Measurements from ENCODE around the gene CENPP.
"Not testable (repeated sequence)": the region's sequence is repeated elsewhere in the genome, so short reads cannot be mapped to it uniquely, and the experiment has no call there.

Gene CENPP

GRCh38 chr9:92576175-92576574, 250.4 kb downstream of the CENPP start:
- no peak for DNase-seq
- TF ChIP-seq POLR2A (IDR thresholded peaks at IDR 0.05; ENCODE audit: low read length) (no peak), GATA1 (IDR thresholded peaks at IDR 0.05; ENCODE audit: low read depth, low read length) (no peak)

GRCh38 chr9:92589923-92590322, 264.2 kb downstream of the CENPP start:
- TF ChIP-seq GATA1 (IDR thresholded peaks at IDR 0.05; ENCODE audit: low read depth, low read length) (no peak), POLR2A (IDR thresholded peaks at IDR 0.05; ENCODE audit: low read length) (no peak)
- no peak for DNase-seq

- no peak for TF ChIP-seq POLR2A (IDR thresholded peaks at IDR 0.05; ENCODE audit: low read length)
- TF ChIP-seq GATA1 (IDR thresholded peaks at IDR 0.05; ENCODE audit: low read depth, low read length), result no peak
- no peak for DNase-seq
Measured at GRCh38 chr9:92590377-92590776, 264.6 kb downstream of the CENPP start.

DNA sequence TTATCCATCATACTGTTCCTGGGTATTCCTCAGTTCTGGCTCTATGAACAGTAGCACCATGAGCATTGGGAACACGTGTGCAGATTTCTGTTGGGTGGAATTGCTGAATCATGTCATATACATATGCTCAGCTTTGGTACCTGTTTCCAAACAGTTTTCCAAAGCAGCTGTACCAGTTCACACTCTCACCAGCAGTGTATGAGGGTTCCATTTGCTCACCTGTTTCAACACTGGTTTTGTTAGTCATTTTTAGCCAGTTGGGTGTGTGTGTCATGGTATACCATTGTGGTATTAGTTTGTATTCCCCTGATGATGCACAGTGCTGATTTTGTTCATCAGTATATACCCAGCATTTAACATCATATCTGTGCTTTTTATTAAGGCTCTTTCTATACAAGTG, 266.8 kb downstream of the CENPP start:
- TF ChIP-seq GATA1 (IDR thresholded peaks at IDR 0.05; ENCODE audit: low read depth, low read length) (no peak), POLR2A (IDR thresholded peaks at IDR 0.05; ENCODE audit: low read length) (no peak)
- DNase-seq, result no peak

DNA sequence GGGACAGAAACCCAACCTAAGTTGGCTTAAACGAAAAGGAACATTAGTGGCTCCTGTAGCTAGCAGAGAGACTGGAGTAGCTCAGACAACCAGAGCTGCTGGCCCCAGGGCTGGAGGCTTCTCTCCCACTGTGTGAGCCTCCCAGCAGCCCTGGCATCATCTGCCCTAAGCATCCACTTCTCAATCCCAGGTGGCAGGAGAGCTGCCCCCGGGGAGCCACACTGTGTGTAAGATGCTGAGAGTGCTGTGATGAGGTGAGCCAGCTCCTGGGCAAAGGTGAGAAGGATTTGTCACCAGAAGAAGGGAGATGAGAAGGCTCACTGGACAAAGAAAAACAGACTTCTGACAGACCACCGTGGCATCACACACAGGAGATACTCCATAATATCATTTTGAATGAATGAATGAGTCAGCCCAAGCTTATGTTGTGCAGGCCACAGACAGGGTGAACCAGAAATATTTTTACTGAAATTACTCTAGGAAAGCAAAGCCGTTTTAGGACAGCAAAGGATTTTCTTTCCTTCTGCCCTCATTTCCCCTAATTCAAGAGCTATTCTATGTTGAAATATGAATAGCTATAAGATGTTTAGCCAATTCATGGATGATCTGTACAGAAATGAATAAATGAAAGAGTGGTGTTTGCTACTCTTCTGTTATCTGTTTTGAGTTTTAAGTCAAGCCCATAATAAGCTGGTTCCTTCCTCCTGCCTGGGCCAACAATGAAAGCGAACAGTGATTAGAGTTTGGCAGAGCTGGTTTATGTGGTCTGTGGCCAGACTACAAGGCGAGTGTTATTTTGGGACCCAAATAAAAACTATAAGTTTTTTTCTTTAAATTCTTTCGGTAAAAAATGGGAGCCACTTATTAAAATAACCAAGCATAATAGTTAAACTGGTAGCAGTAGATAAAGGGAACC, 267.5 kb downstream of the CENPP start:
- DNase-seq, result no peak
- TF ChIP-seq POLR2A (IDR thresholded peaks at IDR 0.05; ENCODE audit: low read length), result no peak
- no peak for TF ChIP-seq GATA1 (IDR thresholded peaks at IDR 0.05; ENCODE audit: low read depth, low read length)

DNA sequence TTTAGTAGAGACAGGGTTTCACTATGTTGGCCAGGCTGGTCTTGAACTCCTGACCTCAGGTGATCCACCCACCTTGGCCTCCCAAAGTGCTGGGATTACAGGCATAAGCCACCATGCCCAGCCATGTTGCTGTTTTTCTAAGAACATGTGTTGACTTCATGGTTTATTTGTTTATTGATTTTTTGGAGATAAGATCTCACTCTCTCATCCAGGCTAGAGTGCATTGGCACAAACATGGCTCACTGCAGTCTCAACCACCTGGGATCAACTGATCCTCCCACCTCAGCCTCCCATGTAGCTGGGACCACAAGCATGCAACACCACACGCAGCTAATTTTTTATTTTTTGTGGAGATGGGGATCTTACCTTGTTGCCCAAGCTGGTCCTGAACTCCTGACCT, 269.3 kb downstream of the CENPP start:
- not testable (repeated sequence) for DNase-seq

DNA sequence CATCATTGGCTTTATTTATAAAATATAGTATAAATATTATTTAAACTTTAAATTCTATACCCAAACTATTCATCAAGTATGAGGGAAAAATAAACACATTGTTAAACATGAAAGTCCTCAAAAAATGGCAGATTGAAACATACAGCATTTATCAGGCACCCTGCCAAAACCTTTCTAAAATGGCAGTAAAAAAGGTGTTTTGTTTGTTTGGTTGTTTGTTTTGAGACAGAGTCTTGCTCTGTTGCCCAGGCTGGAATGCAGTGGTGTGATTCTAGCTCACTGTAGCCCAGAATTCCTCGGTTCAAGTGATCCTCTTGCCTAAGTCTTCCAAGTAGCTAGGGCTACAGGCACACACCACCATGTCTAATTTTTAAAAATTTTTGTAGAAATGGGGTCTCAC, 270.2 kb downstream of the CENPP start:
- TF ChIP-seq POLR2A (IDR thresholded peaks at IDR 0.05; ENCODE audit: low read length) (no peak), GATA1 (IDR thresholded peaks at IDR 0.05; ENCODE audit: low read depth, low read length) (no peak)
- no peak for DNase-seq

DNA sequence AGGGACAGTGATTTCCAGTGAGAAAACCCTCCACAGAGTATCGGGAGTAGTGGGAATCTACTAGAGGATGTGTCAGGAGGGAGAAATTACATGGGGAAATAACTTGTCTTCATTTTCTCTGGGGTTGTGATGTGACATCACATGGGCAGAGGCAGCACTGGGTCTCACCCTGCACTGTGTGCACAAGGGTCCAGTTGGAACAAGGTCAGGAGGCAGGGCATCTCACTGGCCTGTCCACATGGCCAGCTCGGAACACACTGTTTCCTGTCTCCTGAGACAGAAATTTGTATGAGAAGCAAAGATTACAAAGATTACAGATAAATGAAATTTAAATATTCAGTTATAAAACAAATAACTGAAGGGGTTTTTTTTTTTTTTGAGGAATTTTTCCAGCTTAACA, 272.6 kb downstream of the CENPP start:
- DNase-seq, result no peak
- TF ChIP-seq POLR2A (IDR thresholded peaks at IDR 0.05; ENCODE audit: low read length) (no peak), GATA1 (IDR thresholded peaks at IDR 0.05; ENCODE audit: low read depth, low read length) (no peak)

GRCh38 chr9:92599938-92600461, 274.2 kb downstream of the CENPP start:
- DNase-seq, result no peak
- no peak for TF ChIP-seq POLR2A (IDR thresholded peaks at IDR 0.05; ENCODE audit: low read length)
- TF ChIP-seq GATA1 (IDR thresholded peaks at IDR 0.05; ENCODE audit: low read depth, low read length), result no peak

DNA sequence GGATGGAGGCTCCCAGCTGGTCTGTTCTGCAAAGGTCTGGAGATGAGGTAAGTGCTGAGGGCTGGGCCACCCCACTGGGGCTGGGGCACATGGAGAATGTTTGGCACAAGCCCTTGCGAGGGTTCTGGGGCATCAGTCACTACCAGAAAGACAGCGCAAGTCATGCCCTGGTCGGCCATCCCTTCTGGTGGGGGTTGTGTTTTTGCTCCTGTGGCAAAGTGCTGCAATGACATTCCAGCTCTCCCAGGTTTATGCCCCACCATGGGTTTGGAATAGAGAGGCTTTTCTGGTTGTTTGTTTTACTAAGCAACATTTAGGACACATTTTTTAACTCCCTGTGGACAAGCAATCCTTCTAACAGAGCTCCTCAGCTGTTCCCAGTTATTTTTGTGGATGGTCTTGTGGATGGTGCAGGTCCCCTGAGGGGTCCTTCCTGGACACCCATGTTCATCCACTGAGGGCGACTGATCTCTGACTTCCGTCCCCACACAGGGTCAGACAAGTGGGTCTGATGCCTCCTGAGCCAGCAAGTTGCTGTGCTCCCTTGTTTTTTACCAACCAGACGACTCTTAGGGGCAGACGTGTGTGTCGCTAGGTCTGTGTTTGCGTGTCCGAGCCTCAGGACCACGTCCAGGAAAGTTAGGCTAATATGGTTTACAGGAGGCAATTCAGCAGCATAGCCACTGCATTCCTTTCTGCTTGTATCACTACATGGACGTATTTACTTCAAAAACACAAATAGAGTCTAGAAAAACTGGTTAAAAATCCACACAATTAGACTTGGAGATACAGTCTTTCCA, 274.9 kb downstream of the CENPP start:
- DNase-seq, result no peak
- no peak for TF ChIP-seq GATA1 (IDR thresholded peaks at IDR 0.05; ENCODE audit: low read depth, low read length)
- TF ChIP-seq POLR2A (IDR thresholded peaks at IDR 0.05; ENCODE audit: low read length), result no peak

DNA sequence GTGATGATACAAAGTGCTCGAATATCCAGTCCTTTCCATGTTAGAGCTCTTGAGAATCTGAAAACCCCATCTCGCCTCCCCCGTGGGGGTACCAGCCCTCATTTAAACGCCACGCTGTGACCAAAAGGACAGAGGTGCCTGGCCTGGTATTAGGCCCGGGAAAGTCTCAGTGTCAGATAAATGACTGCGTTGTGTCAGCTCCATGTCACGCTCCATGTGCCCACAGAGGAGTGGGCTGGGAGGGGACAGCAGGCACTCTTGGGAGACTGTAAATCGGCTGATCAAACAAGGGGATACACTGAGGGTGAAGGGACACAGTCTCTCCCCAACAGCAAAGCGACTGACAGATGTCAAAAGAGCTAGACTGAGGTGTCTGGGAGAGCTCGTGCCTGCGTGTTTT, 275.7 kb downstream of the CENPP start:
- no peak for DNase-seq
- TF ChIP-seq POLR2A (IDR thresholded peaks at IDR 0.05; ENCODE audit: low read length) (no peak), GATA1 (IDR thresholded peaks at IDR 0.05; ENCODE audit: low read depth, low read length) (no peak)

GRCh38 chr9:92602413-92602812, 276.7 kb downstream of the CENPP start:
- no peak for TF ChIP-seq GATA1 (IDR thresholded peaks at IDR 0.05; ENCODE audit: low read depth, low read length)
- no peak for TF ChIP-seq POLR2A (IDR thresholded peaks at IDR 0.05; ENCODE audit: low read length)

GRCh38 chr9:92603100-92603499, 277.3 kb downstream of the CENPP start:
- TF ChIP-seq GATA1 (IDR thresholded peaks at IDR 0.05; ENCODE audit: low read depth, low read length) (no peak), POLR2A (IDR thresholded peaks at IDR 0.05; ENCODE audit: low read length) (no peak)

More at GRCh38 chr9:92602413-92602812, 276.7 kb downstream of the CENPP start:
- DNase-seq, result no peak

GRCh38 chr9:92603990-92604389, 278.2 kb downstream of the CENPP start:
- DNase-seq, result no peak
- TF ChIP-seq GATA1 (IDR thresholded peaks at IDR 0.05; ENCODE audit: low read depth, low read length) (no peak), POLR2A (IDR thresholded peaks at IDR 0.05; ENCODE audit: low read length) (no peak)

More at GRCh38 chr9:92603100-92603499, 277.3 kb downstream of the CENPP start:
- DNase-seq, result no peak

All from erythroblast (primary cell).